PC-9 (cell line): Measurements from ENCODE around the gene ABR. TPM values are rescaled to one million over a fixed set of nuclear protein-coding genes. Genes with fewer than 3 reads are reported as not detected.

Source experiments
- BruUV-seq: library from RNA; stranded (reverse); fragments of 400-500 nt; replicated peaks from 2 replicates; lab custom pipeline; 2021; lab: Mats Ljungman, UMichigan
- CTCF ChIA-PET: fragments of 300-600 bp; sonication (Branson Sonifier 250); formaldehyde crosslinking; loops from one replicate; lab custom pipeline; 2022; ENCODE audit warnings: antibody characterized with exemption; lab: Charles Lee
- POLR2A ChIA-PET: fragments of 300-600 bp; sonication (Branson Sonifier 250); formaldehyde crosslinking; loops from one replicate; lab custom pipeline; 2022; ENCODE audit warnings: antibody characterized with exemption; ENCODE audit not compliant: unreplicated experiment; lab: Charles Lee
- DNase-seq, 2 experiments: peaks; one replicate each; pipeline versions ENCODE4 v3.0.0 to v3.0.0-alpha.2; 2015 to 2022; ENCODE audit warnings: mixed read lengths in 1 of 2
- H2AFZ ChIP-seq: fragments of 200-600 bp; sonication (generic); 2 replicates; pipeline ENCODE4 v1.8.1; 2017; ENCODE audit warnings: antibody characterized with exemption
- H3F3A ChIP-seq: fragments of 200-600 bp; sonication (generic); 2 replicates; pipeline ENCODE4 v1.8.1; 2017; ENCODE audit warnings: antibody characterized with exemption, mild to moderate bottlenecking, low read depth; ENCODE audit not compliant: insufficient read depth
- H3K27ac ChIP-seq: fragments of 200-600 bp; sonication (generic); 2 replicates; pipeline ENCODE4 v1.6.1; 2016; ENCODE audit warnings: mixed run types
- H3K27me3 ChIP-seq: fragments of 200-600 bp; sonication (generic); 2 replicates; pipeline ENCODE4 v1.6.1; 2016; ENCODE audit warnings: low read depth, mixed run types; ENCODE audit not compliant: insufficient read depth
- H3K36me3 ChIP-seq: fragments of 200-600 bp; sonication (generic); 2 replicates; pipeline ENCODE4 v1.6.1; 2016; ENCODE audit warnings: low read depth, mixed run types
- H3K4me1 ChIP-seq: fragments of 200-600 bp; sonication (generic); replicated peaks from 2 replicates; pipeline ENCODE4 v1.6.1; 2016; ENCODE audit warnings: mixed run types; ENCODE audit not compliant: insufficient read depth
- H3K4me2 ChIP-seq: fragments of 200-600 bp; sonication (generic); 2 replicates; pipeline ENCODE4 v1.6.1; 2017; ENCODE audit warnings: mixed run types
- H3K4me3 ChIP-seq: fragments of 200-600 bp; sonication (generic); 2 replicates; pipeline ENCODE4 v1.6.1; 2016; ENCODE audit warnings: mixed run types
- H3K79me2 ChIP-seq: fragments of 200-600 bp; sonication (generic); 2 replicates; pipeline ENCODE4 v1.6.1; 2017; ENCODE audit warnings: low read depth, mixed run types
- H3K9me2 ChIP-seq: fragments of 200-600 bp; sonication (generic); 2 replicates; pipeline ENCODE4 v1.8.1; 2017; ENCODE audit warnings: mild to moderate bottlenecking; ENCODE audit not compliant: insufficient read depth
- H3K9me3 ChIP-seq: fragments of 200-600 bp; sonication (generic); 2 replicates; pipeline ENCODE4 v1.8.1; 2016; ENCODE audit warnings: low read depth; ENCODE audit not compliant: insufficient read depth
- H4K20me1 ChIP-seq: fragments of 200-600 bp; sonication (generic); 2 replicates; pipeline ENCODE4 v1.8.1; 2017; ENCODE audit not compliant: insufficient read depth
- CTCF ChIP-seq: fragments of 200-600 bp; sonication (generic); conservative IDR thresholded peaks from 2 replicates; pipeline ENCODE4 v1.6.1; 2017; ENCODE audit warnings: mixed run types, antibody characterized with exemption, mild to moderate bottlenecking, moderate library complexity
- EZH2 ChIP-seq: fragments of 200-600 bp; sonication (generic); IDR thresholded peaks from 2 replicates; pipeline ENCODE4 v1.8.0; 2017; ENCODE audit warnings: antibody characterized with exemption, low read depth
- intact Hi-C: fragments of 100-400 bp; cut with micrococcal nuclease; formaldehyde crosslinking; loops from one replicate; pipeline ENCODE4 v1.10.0; 2022; ENCODE audit not compliant: unreplicated experiment
- total RNA-seq: library from RNA; stranded (reverse); gene quantifications from 2 replicates; pipeline ENCODE4 v1.2.3, GENCODE V29; 2021

Gene ABR
- total RNA-seq, 1 experiment from 2014 or later, result 76.0 TPM

DNA sequence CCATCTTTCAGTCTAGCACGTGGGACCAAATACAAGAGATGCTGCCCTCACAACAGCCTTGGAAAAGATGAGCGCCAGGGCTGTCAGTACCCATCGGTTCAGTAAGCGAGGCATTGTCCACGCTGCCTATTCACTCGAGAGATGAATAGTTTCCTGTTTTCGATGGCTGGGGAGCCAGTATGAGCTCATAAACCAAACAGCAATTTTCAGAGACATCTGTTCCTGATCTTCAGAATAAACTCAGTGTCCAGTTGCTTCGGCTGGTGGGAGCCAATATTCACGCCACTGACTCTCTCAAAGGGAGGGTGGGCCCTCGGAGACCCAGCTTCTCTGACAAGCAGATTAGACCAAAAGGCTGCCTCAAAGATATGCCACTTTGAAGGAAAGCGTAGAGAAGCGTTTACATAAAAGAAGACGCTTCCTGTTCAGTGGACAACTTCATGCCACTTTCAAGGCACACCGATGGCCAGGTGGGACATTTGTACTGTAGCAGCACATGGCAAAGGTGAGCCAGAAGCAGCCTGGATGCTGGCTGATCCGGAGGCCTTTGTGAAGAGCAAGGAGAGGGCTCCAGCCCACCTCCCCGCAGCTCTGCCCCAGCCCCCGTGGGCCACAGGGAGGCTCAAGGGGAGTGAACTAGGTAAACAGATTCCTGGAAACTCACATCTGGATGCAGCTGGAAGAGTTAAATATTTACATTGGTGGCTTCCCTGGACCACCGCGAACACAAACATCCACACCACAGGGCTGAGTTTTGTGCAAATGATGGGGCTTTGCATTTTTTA lies 176.8 kb downstream of the ABR start:
- Histone ChIP-seq H3K79me2 (peaks cover 10% of the 10 kb centered on the region), H3K4me3 (no peak overlapping the region), H3K27ac (no peak overlapping the region), H3K4me1 (peaks cover 11% of the 10 kb centered on the region), H3K4me2 (no peak overlapping the region), H3K9me3 (no peaks in the 10 kb centered on the region), H2AFZ (no peak overlapping the region), H3F3A (peaks cover 31% of the 10 kb centered on the region), H4K20me1 (peaks cover 47% of the 10 kb centered on the region), H3K9me2 (no peaks in the 10 kb centered on the region), H3K27me3 (no peaks in the 10 kb centered on the region), H3K36me3 (peaks cover 23% of the 10 kb centered on the region; the same call in 1 of the 2 replicates)
- intact Hi-C loops, result no loop called here
- BruUV-seq, result no TSS peak
- no peak for DNase-seq
- CTCF ChIA-PET, result no interaction called here
- TF ChIP-seq EZH2 (no peak), CTCF (no peak)
- POLR2A ChIA-PET, result no interaction called here

GRCh38 chr17:1002412-1002753 lies 177.4 kb downstream of the ABR start:
- Histone ChIP-seq H3K9me3 (no peaks in the 10 kb centered on the region), H3K36me3 (peaks cover 23% of the 10 kb centered on the region; the same call in 1 of the 2 replicates), H2AFZ (no peak overlapping the region), H3K4me1 (peaks cover 14% of the 10 kb centered on the region), H3K9me2 (no peaks in the 10 kb centered on the region), H3K4me3 (no peak overlapping the region), H3K79me2 (peaks cover 16% of the 10 kb centered on the region), H4K20me1 (peaks cover 50% of the 10 kb centered on the region), H3K27me3 (no peaks in the 10 kb centered on the region), H3K4me2 (no peak overlapping the region), H3K27ac (no peak overlapping the region), H3F3A (peaks cover 31% of the 10 kb centered on the region)
- TF ChIP-seq EZH2, result no peak
- no peak for TF ChIP-seq CTCF
- intact Hi-C loops, result no loop called here
- DNase-seq, result no peak
- no TSS peak for BruUV-seq
- ChIA-PET CTCF (no interaction called here), POLR2A (no interaction called here)

DNA sequence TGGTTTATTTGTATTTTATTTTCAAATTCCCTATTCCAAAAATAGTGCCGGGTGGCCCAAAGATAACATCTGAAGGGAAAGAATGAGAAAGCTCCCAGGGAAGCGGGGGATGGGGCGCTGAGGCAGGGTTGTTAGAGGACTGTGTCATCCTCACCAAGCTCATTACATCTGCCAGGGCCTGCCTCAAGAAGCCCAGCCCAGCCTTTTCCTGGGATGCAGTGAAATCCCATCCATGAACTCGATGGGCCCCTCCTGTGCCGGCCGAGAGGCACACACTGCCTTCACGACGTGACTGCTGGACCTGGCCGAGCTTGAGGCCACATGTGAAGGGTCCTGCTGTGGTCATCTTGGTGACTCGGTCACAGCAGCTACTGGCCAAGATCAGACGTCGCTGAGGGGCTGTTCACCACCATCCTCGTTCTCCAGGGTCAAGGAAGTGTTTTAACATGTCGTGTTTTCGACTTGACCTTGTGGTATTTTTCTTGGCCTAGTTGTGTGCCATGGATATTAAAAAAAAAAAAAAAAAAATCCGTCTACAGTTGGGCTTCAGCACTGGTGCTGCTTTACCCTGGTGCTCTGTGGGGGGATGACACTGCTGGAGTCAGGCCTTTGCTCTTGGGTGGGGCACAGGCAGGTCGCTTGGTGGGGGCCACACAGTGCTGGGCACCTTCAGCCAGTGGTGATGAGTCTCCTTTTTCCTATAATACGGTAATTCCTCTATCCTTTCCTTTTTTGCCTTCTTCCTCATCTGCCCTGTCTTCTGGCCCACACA lies 178.0 kb downstream of the ABR start:
- no peak for DNase-seq
- H3K27ac ChIP-seq, result no peak overlapping the region
- no peak overlapping the region for H2AFZ ChIP-seq
- BruUV-seq, result no TSS peak
- H3K9me3 ChIP-seq, result no peaks in the 10 kb centered on the region
- ChIA-PET POLR2A (no interaction called here), CTCF (interaction anchor here (0.7 kb wide), 1 partner anchor 55 kb away, joined by 8 read pairs; no protein-coding TSS in a partner anchor)
- H4K20me1 ChIP-seq, result peaks cover 50% of the 10 kb centered on the region
- H3K79me2 ChIP-seq, result peaks cover 20% of the 10 kb centered on the region
- peaks cover 31% of the 10 kb centered on the region for H3F3A ChIP-seq
- H3K4me1 ChIP-seq, result peaks cover 14% of the 10 kb centered on the region
- H3K36me3 ChIP-seq, result peaks cover 23% of the 10 kb centered on the region; the same call in 1 of the 2 replicates
- TF ChIP-seq CTCF, result no peak
- no peak for TF ChIP-seq EZH2
- intact Hi-C loops, result no loop called here
- H3K27me3 ChIP-seq, result no peaks in the 10 kb centered on the region
- H3K4me2 ChIP-seq, result no peak overlapping the region
- no peaks in the 10 kb centered on the region for H3K9me2 ChIP-seq
- H3K4me3 ChIP-seq, result no peak overlapping the region
